Measurements from ENCODE around the gene LDB3.
A peak's percentile ranks its signal among the peaks of the same experiment; 100 is the strongest.

LDB3 gene

DNA sequence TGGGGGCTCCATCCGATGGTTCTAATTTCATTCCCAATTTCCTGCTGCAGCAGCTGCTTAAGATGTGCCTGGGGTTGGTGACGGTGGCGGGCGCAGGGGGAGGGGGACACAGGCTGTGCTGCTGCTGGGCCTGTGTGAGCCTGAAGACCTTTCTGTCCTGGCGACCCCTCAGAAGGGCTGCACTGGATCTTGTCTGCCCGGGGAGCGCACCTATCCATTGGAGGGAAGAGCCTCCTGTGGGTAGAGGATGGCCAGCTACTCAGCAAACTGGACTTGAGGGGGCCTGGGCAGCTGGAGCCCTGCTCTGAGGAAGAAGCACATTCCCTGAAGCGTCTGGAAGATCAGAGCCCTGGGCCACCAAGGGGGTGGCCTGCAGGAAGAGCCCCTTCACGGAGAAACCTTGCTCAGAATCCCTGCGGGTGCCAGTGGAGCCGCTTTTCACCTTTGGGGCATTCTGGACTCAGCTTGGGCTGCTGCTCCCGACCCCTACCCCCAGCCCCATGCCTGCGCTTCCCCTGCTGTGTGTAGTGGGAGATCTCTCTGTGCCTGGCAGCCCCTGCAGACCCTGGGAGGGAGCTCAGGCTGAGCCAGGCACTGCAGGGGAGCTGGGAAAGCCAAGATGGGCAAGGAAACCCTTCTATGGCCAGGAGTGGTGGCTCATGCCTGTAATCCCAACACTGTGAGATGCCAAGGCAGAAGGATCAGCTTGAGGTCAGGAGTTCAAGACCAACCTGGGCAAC, 17.8 kb downstream of the LDB3 start:
- DNase-seq (ENCODE audit: low spot score): no peak

- no peak for DNase-seq (ENCODE audit: low spot score)
These were observed 18.7 kb downstream of the LDB3 start for GRCh38 chr10:86686972-86687371.

DNA sequence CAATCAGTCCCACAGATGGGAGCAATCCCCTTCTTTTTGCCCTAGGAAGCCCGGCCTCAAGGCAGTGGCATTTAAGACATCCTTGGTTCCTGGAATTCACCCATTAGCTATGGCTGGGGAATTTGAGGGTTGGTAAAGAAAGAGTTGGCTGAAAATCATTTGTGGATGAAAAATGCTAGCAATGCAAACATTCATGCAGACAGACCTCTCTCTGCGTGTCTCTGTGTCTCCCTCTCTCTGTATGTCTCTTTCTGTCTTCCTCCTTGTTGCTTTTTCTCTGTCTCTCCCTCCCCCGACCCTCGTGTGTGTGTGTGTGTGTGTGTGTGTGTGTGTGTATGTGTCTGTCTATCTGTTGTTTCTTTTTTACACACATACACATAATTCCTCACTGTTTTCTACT, 19.4 kb downstream of the LDB3 start:
- no peak for DNase-seq (ENCODE audit: low spot score)

- peak; percentile 71 for DNase-seq (ENCODE audit: low spot score)
These were observed 20.1 kb downstream of the LDB3 start for GRCh38 chr10:86688398-86688921.

DNA sequence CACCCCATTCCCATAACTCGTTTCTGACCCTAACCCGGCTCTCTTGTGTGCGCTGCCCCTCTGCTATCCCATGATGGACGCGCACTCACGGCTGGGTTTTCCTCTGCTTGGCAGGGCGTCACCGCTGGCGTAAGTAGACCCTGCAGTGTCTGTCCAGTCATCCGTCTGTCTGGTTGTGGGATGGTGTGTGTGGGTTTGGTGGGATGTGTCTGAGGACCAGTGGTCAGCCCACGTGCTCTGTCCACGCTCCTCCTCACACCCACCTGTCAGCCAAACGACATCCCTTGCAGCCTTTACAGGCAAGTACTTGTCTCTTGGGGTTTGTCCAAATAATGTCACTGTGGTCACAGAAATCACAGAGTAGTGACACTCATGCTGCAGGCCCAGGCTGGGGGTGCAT, 20.8 kb downstream of the LDB3 start:
- no peak for DNase-seq (ENCODE audit: low spot score)

GRCh38 chr10:86690231-86690630, 21.9 kb downstream of the LDB3 start:
- no peak for DNase-seq (ENCODE audit: low spot score)

DNA sequence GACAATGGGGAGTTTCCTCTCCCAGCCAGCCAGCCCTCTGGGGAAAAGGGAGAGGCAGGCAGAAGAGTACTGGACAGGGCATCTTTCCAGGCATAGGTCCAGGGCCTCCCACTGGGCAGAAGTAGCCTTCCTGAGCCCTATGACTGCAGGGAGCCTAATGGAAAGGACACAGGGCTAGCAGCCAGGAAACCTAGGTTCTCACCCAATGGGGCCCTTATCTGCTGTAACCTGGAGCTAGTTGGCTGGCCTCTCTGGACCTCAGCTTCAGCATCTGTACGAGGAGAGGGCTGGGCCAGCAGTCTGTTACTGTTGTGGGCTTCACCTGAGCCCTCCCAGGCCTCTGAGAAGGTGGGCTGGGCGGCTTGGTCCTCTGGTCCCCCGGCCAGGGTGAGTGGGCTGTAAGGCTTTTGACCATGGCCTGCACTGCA, 22.4 kb downstream of the LDB3 start:
- no peak for DNase-seq (ENCODE audit: low spot score)

DNA sequence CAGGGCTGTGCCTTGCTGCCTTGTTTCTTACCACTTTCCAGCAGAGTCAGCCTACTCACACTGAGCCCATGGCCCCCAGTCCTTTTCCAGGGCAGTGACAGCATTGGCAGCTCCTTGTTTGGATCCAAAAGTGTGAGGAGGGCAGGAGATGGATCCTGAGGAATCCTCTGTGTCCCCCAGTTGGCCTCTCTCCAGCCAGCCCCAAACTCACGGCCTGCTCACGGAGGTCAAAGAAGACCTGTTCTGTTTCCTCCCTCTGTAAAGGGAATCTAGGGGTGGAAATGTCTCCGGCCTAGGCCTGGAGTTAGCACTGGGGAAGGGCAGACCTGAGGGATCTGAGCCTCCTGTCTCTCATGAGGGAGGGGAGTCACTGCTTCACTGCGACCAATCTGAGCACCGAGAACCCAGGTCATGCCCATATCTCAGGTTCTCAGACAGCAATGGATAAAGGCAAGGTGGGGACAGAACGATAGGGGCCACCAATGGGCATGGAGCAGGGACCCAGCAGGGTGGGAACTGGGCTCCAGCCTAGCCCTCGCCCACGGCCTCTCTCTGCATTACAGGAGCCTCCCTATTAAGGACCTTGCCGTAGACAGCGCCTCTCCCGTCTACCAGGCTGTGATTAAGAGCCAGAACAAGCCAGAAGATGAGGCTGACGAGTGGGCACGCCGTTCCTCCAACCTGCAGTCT, 23.2 kb downstream of the LDB3 start:
- no peak for DNase-seq (ENCODE audit: low spot score)

DNA sequence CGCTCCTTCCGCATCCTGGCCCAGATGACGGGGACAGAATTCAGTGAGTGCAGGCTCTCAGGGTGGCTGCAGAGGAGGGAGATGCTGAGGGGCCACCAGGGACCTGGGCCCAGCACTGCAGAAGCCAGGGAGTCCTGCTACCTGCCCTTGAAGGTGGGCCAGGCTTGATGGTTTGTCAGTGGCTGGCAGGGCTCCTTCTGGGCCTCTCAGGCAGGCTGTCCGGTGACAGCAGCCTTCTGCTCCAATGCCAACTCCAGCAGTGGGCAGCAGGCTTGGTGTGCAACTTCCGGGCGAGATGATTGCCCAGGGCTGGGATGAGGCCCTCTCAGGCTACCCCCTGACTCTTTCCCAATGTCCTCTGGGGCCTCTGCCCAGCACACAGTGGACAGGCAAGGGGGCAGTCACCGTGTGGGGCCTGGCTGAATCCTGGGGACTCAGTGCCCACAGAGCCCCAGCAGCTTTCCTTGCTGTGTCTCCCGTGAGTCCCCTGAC, 23.8 kb downstream of the LDB3 start:
- no peak for DNase-seq (ENCODE audit: low spot score)

DNA sequence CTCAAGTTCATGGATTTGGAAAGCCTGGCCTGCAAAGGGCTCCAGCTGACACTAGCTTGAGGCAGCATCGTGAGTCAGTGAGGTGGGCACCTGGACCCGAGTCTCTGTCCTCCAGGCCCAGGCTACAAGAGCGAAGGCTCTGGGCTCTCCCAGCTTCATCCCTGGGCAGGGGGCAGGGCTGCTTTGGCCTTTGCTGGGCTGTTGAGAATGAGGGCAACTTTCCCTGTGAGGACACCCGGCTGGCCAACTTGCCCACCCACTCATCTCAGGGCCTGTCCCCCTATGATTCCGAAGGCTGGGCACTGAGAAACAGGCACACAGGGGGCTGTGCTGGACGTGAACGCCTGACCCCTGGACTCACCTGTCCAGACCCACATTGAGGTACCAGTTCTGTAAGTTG, 24.4 kb downstream of the LDB3 start:
- DNase-seq (ENCODE audit: low spot score): no peak

- no peak for DNase-seq (ENCODE audit: low spot score)
These were observed 25.0 kb downstream of the LDB3 start for GRCh38 chr10:86693275-86693674.

DNA sequence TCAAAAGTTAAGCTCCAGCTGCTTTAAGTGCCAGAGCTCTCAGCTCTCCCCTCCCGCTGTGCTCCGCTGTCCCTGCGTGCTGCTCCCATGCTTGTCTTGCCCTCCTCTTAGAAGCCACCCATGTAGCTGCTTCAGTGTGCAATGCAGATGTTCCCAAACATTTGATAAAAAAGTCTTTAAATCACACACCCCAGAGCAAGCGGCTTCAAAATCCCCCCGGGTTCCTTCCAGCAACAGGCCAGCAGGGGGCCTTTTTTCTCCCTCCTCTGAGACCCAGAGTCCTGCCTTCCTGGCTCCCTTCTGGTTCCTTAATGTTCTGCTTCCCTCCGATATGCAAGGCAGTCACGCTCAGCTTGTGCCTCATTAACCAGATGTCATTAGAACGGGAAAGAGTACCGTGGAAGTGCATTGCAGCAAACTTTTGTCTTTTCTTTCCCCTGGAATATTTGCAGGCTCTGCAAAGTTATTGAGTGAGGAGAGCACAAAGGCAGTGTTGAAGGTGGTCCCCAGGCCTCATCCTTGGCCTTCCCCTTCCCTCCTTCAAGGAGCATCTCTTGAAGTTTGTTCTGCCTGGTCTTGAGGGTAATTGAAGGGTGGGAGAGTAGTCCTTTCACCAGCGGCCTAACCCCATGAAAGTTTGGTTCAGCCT, 25.5 kb downstream of the LDB3 start:
- DNase-seq (ENCODE audit: low spot score): no peak

DNA sequence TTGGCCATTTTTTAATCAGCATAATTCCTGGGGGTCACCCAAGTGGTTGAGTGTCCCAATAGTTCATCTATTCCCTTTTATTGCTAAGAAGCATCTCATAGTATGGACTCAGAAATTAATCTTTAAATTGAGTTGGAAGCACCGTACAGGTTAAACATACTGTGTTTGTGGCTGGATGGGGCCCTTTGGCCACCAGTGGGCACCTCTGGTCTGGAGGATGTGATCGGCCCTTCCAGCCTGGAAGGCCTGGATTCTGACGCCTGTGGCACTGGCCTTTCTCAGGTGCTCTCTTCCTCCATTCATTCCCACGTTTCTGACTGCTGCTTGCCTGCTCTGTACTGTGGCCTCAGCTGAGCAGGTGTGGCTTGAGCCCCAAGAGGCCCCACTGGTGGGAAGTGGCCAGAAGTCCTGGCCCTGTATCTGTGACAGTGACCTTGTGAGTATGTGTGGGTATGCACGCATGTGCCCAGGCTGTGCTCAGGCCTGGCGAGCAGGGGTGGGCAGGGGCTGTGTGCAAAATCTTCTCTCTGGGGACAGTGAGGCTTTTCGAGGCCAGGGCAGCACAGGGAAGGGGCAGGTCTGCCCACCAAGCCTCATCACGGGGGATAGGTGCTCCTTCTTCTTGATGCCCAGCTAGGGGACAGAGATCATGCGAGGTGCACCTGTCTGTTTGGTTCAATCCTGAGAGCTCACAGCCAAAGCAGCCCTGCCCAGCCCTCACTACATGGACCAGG, 30.1 kb downstream of the LDB3 start:
- DNase-seq (ENCODE audit: low spot score): no peak

- DNase-seq (ENCODE audit: low spot score): no peak
These were observed 30.8 kb downstream of the LDB3 start for GRCh38 chr10:86699125-86699524.

GRCh38 chr10:86699541-86699940, 31.2 kb downstream of the LDB3 start:
- no peak for DNase-seq (ENCODE audit: low spot score)

DNA sequence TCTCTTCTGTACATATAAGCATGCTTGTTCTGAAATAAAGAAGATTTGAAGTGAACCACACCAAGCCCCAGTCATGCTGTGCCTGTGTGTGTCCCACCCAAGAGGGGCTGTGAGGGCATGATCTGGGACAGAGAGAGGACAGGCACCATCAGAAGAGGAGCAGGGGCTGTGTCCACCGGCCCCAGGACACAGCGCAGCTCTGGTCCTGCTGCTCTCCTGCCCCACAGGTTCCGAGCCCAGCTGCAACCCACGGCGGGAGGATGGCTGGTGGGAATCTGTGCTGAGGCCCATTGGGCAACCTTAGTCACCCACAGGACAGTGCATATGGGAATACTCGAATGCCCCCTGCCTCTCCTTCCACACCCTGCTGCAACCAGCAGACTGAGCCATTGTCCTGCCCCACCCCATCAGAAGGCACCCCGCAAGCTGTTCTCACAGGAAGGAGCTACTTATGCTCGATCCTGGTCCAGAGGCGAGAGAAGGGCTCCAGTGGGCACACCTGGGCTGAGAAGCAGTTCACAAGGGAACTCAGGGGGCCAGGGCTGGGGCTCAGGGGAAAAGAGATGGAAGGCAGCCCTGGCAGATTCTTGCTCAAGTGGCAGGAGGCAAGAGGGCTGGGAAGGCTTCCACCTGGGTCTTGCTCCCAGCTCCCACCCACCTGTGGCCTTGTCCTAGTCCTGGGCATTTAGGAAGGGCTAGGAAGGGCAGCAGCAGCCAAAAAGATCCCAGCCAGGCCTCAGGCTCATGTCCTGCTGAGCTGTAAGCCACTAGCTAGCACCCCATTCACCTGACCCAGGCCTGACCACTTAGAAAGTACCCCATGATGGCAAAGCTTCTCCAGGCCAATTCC, 31.9 kb downstream of the LDB3 start:
- no peak for DNase-seq (ENCODE audit: low spot score)

- DNase-seq (ENCODE audit: low spot score): no peak
These were observed 32.7 kb downstream of the LDB3 start for GRCh38 chr10:86700851-86701617.

DNA sequence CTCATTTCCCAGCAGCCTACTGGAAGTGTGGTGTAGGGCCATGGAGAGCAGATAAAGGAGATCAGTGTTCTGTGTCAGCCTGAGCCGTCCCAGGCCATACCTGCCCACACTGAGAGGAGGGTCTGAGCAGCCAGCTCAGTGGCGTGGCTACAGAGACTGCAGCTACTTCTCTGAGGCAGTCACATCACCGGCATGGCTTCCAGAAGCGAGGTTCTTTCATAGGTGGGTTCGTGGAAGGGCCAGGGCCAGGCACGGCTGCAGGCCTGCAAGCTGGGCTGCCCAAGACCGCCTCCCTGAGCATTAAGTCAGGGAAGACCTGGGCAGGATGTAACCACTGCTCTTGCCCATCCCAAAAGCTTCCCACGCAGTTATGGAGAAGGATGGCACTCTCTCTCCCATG, 34.9 kb downstream of the LDB3 start:
- DNase-seq (ENCODE audit: low spot score): no peak

- no peak for DNase-seq (ENCODE audit: low spot score)
These were observed 36.8 kb downstream of the LDB3 start for GRCh38 chr10:86705139-86705538.

DNA sequence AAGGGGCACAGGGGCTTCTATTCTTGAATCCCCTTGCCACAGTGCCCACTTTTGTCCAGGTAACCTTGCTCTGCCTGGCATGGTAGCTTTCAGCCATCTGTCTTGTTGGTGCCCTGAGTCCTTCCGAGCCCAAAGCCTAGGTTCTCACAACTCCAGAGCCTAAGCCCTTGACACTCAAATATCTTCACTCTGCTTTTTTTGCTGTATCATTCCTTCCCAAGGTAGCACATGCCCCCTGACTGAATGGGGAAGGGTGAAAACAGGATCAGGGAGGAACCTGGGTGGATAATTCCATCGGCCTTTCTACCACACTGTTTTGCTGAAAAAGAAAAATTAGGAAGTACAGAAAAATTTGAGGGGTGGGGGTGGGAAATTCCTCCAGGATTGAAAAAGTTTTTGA, 37.6 kb downstream of the LDB3 start:
- no peak for DNase-seq (ENCODE audit: low spot score)

Measured in putamen (tissue), 1 donor.